WTC11 (cell line): Measurements from ENCODE around the gene CEACAM16.
"Not testable (repeated sequence)": the region's sequence is repeated elsewhere in the genome, so short reads cannot be mapped to it uniquely, and the experiment has no call there.

Experiments used
- ATF2 ChIP-seq: sonication (generic); formaldehyde crosslinking; IDR thresholded peaks from 2 replicates; pipeline ENCODE4 v1.8.1; 2022; ENCODE audit warnings: low read depth, missing genetic modification reagents, borderline replicate concordance
- ATF3 ChIP-seq: sonication (generic); formaldehyde crosslinking; conservative IDR thresholded peaks from 2 replicates; pipeline ENCODE4 v1.8.1; 2022; ENCODE audit warnings: mild to moderate bottlenecking, missing genetic modification reagents
- CREB1 ChIP-seq: sonication (generic); formaldehyde crosslinking; IDR thresholded peaks from 2 replicates; pipeline ENCODE4 v1.8.0; 2023; ENCODE audit warnings: mild to moderate bottlenecking, missing genetic modification reagents
- CTCF ChIP-seq: fragments of 200-600 bp; IDR thresholded peaks from 2 replicates; pipeline ENCODE4 v1.8.0; 2022; ENCODE audit warnings: antibody characterized with exemption
- E2F1 ChIP-seq: sonication (generic); formaldehyde crosslinking; IDR thresholded peaks from 2 replicates; pipeline ENCODE4 v1.8.0; 2022; ENCODE audit warnings: mild to moderate bottlenecking, missing genetic modification reagents
- E2F5 ChIP-seq: sonication (generic); formaldehyde crosslinking; IDR thresholded peaks from 2 replicates; pipeline ENCODE4 v1.8.1; 2022; ENCODE audit warnings: mild to moderate bottlenecking, moderate library complexity, missing genetic modification reagents
- NFE2L1 ChIP-seq: sonication (generic); formaldehyde crosslinking; IDR thresholded peaks from 2 replicates; pipeline ENCODE4 v1.8.1; 2023; ENCODE audit warnings: missing genetic modification reagents
- NR1H2 ChIP-seq: sonication (generic); formaldehyde crosslinking; IDR thresholded peaks from 2 replicates; pipeline ENCODE4 v1.9.0; 2021; ENCODE audit warnings: mild to moderate bottlenecking, moderate library complexity, missing genetic modification reagents
- PRDM15 ChIP-seq: sonication (generic); formaldehyde crosslinking; IDR thresholded peaks from 2 replicates; pipeline ENCODE4 v1.8.0; 2022; ENCODE audit warnings: missing genetic modification reagents

- not testable (repeated sequence) for TF ChIP-seq CREB1 (CRISPR knock-in tag); CTCF; PRDM15; ATF3 (CRISPR knock-in tag); NFE2L1; NR1H2 (CRISPR knock-in tag); E2F5 (CRISPR knock-in tag); E2F1 (CRISPR knock-in tag); ATF2 (CRISPR knock-in tag)
Observed at GRCh38 chr19:44670027-44670426, 28.9 kb upstream of the CEACAM16 start.
